ENCODE data around the gene STX8. TPM values are rescaled to one million over a fixed set of nuclear protein-coding genes. Genes with fewer than 3 reads are reported as not detected.
A peak's percentile ranks its signal among the peaks of the same experiment; 100 is the strongest.

STX8 gene
- total RNA-seq, 2 donors from 2014 or later = 46.6 to 72.4 TPM

GRCh38 chr17:9522074-9522473, 53.5 kb downstream of the STX8 start:
- H3K27ac ChIP-seq = no peak overlapping the region
- intact Hi-C loops (cut with DNase I) = loop anchor here (5.0 kb wide), 1 partner anchor 530 kb away; no protein-coding TSS in a partner anchor
- no peak for TF ChIP-seq POLR2A (IDR thresholded peaks at IDR 0.05)
- TF ChIP-seq, protein P1, sequence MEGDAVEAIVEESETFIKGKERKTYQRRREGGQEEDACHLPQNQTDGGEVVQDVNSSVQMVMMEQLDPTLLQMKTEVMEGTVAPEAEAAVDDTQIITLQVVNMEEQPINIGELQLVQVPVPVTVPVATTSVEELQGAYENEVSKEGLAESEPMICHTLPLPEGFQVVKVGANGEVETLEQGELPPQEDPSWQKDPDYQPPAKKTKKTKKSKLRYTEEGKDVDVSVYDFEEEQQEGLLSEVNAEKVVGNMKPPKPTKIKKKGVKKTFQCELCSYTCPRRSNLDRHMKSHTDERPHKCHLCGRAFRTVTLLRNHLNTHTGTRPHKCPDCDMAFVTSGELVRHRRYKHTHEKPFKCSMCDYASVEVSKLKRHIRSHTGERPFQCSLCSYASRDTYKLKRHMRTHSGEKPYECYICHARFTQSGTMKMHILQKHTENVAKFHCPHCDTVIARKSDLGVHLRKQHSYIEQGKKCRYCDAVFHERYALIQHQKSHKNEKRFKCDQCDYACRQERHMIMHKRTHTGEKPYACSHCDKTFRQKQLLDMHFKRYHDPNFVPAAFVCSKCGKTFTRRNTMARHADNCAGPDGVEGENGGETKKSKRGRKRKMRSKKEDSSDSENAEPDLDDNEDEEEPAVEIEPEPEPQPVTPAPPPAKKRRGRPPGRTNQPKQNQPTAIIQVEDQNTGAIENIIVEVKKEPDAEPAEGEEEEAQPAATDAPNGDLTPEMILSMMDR (IDR thresholded peaks at IDR 0.05) = peak in 3 of 4 experiments; percentile 39 to 66 (median 55)
- no peaks in the 10 kb centered on the region for H3K36me3 ChIP-seq
- no peaks in the 10 kb centered on the region for H3K27me3 ChIP-seq (replicated peaks; ENCODE audit: insufficient read depth)
- no peaks in the 10 kb centered on the region for H3K4me1 ChIP-seq (replicated peaks)
- no peak overlapping the region for H3K4me3 ChIP-seq
- no peak for DNase-seq (ENCODE audit: low spot score)
- 36% methylated on average over 4 of the region's 4 CpGs for WGBS
- no peaks in the 10 kb centered on the region for H3K9me3 ChIP-seq

DNA sequence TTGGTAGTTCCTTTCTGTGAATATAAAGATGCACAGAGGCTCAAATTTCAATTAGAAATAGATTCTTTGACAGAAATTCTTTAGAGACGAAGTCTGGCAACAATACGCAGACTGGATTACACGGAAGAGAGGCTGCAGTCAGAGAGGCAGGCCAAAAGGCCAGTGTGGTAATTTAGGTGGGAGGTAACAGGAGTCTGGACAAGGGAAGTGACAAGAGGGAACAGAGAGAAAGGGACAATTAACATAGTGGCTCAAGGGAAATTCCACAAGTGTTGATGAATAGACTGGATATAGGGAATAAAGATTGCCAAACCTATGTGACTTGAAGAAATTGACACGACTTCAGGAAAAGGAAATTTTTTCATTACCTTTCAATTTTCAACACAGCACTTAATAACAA, 54.6 kb downstream of the STX8 start:
- H3K9me3 ChIP-seq = no peaks in the 10 kb centered on the region
- TF ChIP-seq, protein P1 (IDR thresholded peaks at IDR 0.05) = no peak
- TF ChIP-seq POLR2AphosphoS5 (IDR thresholded peaks at IDR 0.05) = no peak
- TF ChIP-seq POLR2A (IDR thresholded peaks at IDR 0.05) = no peak
- H3K4me3 ChIP-seq = no peak overlapping the region
- H3K27ac ChIP-seq = no peak overlapping the region
- no peaks in the 10 kb centered on the region for H3K36me3 ChIP-seq
- DNase-seq (ENCODE audit: low spot score) = no peak
- H3K27me3 ChIP-seq (replicated peaks; ENCODE audit: insufficient read depth) = no peaks in the 10 kb centered on the region
- H3K4me1 ChIP-seq (replicated peaks) = no peaks in the 10 kb centered on the region
- WGBS = 81% methylated on average over 4 of the region's 4 CpGs
- intact Hi-C loops (cut with DNase I) = loop anchor here (5.0 kb wide), 1 partner anchor 529 kb away; no protein-coding TSS in a partner anchor

GRCh38 chr17:9520649-9521048, 55.0 kb downstream of the STX8 start:
- intact Hi-C loops (cut with DNase I) = loop anchor here (5.0 kb wide), 1 partner anchor 528 kb away; no protein-coding TSS in a partner anchor

DNA sequence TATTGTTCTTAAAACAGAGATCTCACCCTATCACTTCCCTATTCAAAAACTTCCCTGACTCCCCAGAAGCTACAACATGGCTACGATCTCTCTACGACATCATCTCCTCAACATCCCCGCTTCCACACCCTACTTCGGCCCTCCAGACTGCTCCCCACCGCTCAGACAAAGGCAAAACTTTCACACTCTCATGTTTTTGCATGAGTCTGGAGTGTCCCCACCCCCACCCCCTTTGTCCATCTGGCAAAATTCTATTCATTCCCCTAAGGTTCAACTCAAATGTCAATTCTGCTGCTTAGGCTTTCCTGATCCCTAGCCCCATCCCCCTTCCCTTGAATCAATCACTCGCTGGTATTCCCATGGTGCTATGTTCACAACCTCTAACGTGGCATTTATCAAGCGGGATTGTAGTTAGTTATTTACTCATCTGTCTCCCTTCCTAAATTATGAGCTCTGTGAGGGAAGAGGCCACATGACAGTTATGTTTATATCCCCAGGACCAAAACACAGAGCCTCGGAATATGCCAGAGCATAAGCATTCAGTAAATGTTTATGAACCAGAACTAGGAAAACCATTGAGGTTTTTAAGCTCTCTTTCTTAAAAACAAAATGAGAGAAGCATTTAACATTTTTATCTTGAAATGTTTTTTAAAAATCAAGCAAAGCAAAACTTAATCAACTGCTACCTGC, 55.9 kb downstream of the STX8 start:
- TF ChIP-seq POLR2A (IDR thresholded peaks at IDR 0.05) = no peak
- no peak for TF ChIP-seq POLR2AphosphoS5 (IDR thresholded peaks at IDR 0.05)
- TF ChIP-seq, protein P1 (IDR thresholded peaks at IDR 0.05) = no peak
- H3K27me3 ChIP-seq (replicated peaks; ENCODE audit: insufficient read depth) = no peaks in the 10 kb centered on the region
- H3K4me3 ChIP-seq = no peak overlapping the region
- H3K4me1 ChIP-seq (replicated peaks) = no peaks in the 10 kb centered on the region
- intact Hi-C loops (cut with DNase I) = loop anchor here (5.0 kb wide), 1 partner anchor 527 kb away; no protein-coding TSS in a partner anchor
- H3K36me3 ChIP-seq = no peaks in the 10 kb centered on the region
- no peak overlapping the region for H3K27ac ChIP-seq
- 88% methylated on average over 8 of the region's 9 CpGs for WGBS
- no peak for DNase-seq (ENCODE audit: low spot score)
- no peaks in the 10 kb centered on the region for H3K9me3 ChIP-seq

More at GRCh38 chr17:9520649-9521048, 55.0 kb downstream of the STX8 start:
- TF ChIP-seq POLR2A (IDR thresholded peaks at IDR 0.05) (no peak), POLR2AphosphoS5 (IDR thresholded peaks at IDR 0.05) (no peak)
- TF ChIP-seq, protein P1 (IDR thresholded peaks at IDR 0.05) = no peak
- Histone ChIP-seq H3K27ac (no peak overlapping the region), H3K4me3 (no peak overlapping the region), H3K27me3 (replicated peaks; ENCODE audit: insufficient read depth) (no peaks in the 10 kb centered on the region), H3K4me1 (replicated peaks) (no peaks in the 10 kb centered on the region), H3K9me3 (no peaks in the 10 kb centered on the region), H3K36me3 (no peaks in the 10 kb centered on the region)
- DNase-seq (ENCODE audit: low spot score) = no peak
- WGBS = 74% methylated on average over 4 of the region's 4 CpGs

- Histone ChIP-seq H3K27ac (no peak overlapping the region), H3K36me3 (no peaks in the 10 kb centered on the region), H3K9me3 (no peaks in the 10 kb centered on the region), H3K4me1 (replicated peaks) (no peaks in the 10 kb centered on the region), H3K4me3 (no peak overlapping the region), H3K27me3 (replicated peaks; ENCODE audit: insufficient read depth) (no peaks in the 10 kb centered on the region)
- TF ChIP-seq POLR2AphosphoS5 (IDR thresholded peaks at IDR 0.05) (no peak), POLR2A (IDR thresholded peaks at IDR 0.05) (no peak)
- TF ChIP-seq, protein P1 (IDR thresholded peaks at IDR 0.05) = no peak
- WGBS = 91% methylated on average over 1 of the region's 1 CpG
- intact Hi-C loops (cut with DNase I) = no loop called here
- DNase-seq (ENCODE audit: low spot score) = no peak
These were observed 58.2 kb downstream of the STX8 start for GRCh38 chr17:9517396-9517795.

Data from prostate gland (tissue), 2 donors.